BLaER1 treated with 17β-estradiol and CSF1 and Interleukin-3, amounts not matched to agents 10 nM and 100 nM (cell line): ENCODE results near the gene SIDT1.

Experiments
- H3K27ac ChIP-seq, 11 experiments: shearing (Covaris generic); formaldehyde crosslinking; 2 replicates each; pipeline ENCODE4 v1.8.1; 2022
- H3K27me3 ChIP-seq, 11 experiments: shearing (Covaris generic); formaldehyde crosslinking; 2 replicates each; pipeline ENCODE4 v1.8.1; 2022
- H3K36me3 ChIP-seq, 11 experiments: shearing (Covaris generic); formaldehyde crosslinking; 2 replicates each; pipeline ENCODE4 v1.8.1; 2022
- H3K4me1 ChIP-seq, 10 experiments: shearing (Covaris generic); formaldehyde crosslinking; 2 replicates each; pipeline ENCODE4 v1.8.1; 2022
- H3K4me2 ChIP-seq, 11 experiments: shearing (Covaris generic); formaldehyde crosslinking; 2 replicates each; pipeline ENCODE4 v1.8.1; 2022
- H3K4me3 ChIP-seq, 10 experiments: shearing (Covaris generic); formaldehyde crosslinking; 2 replicates each; pipeline ENCODE4 v1.8.1; 2022
- H3K9ac ChIP-seq, 11 experiments: shearing (Covaris generic); formaldehyde crosslinking; 2 replicates each; pipeline ENCODE4 v1.8.1; 2022
- H3K9me3 ChIP-seq, 11 experiments: shearing (Covaris generic); formaldehyde crosslinking; replicated peaks in 1 of 11; 2 replicates each; pipeline ENCODE4 v1.8.1; 2022
- H4K20me1 ChIP-seq, 11 experiments: shearing (Covaris generic); formaldehyde crosslinking; 2 replicates each; pipeline ENCODE4 v1.8.1; 2022
- Cebpa-rat ChIP-seq, 11 experiments: shearing (Covaris generic); IDR thresholded peaks; 2 replicates each; pipeline ENCODE4 v1.8.1; 2022

The SIDT1 gene

GRCh38 chr3:113555138-113555537 is 22.8 kb downstream of the SIDT1 start:
- no peaks in the 10 kb centered on the region for H3K9me3 ChIP-seq
- H3K4me3 ChIP-seq = no peak overlapping the region
- peaks cover 0 to 3% (median 1%) of the 10 kb centered on the region in 10 experiments; a peak in 10 of 20 replicates for H3K4me1 ChIP-seq
- no peaks in the 10 kb centered on the region for H3K27me3 ChIP-seq
- no peak for TF ChIP-seq Cebpa-rat (IDR thresholded peaks at IDR 0.05)
- H3K4me2 ChIP-seq = no peak overlapping the region
- no peak overlapping the region for H3K27ac ChIP-seq
- no peaks in the 10 kb centered on the region for H3K36me3 ChIP-seq
- no peak overlapping the region for H3K9ac ChIP-seq
- no peaks in the 10 kb centered on the region for H4K20me1 ChIP-seq

GRCh38 chr3:113556316-113556945 is 24.1 kb downstream of the SIDT1 start:
- Histone ChIP-seq H3K27me3 (no peaks in the 10 kb centered on the region), H3K36me3 (no peaks in the 10 kb centered on the region), H3K4me3 (no peak overlapping the region), H3K9me3 (no peaks in the 10 kb centered on the region), H4K20me1 (no peaks in the 10 kb centered on the region), H3K4me1 (peaks cover 5 to 15% (median 14%) of the 10 kb centered on the region in 10 experiments; a peak in 19 of 20 replicates), H3K27ac (no peak overlapping the region), H3K9ac (no peak overlapping the region), H3K4me2 (no peak overlapping the region)
- TF ChIP-seq Cebpa-rat (IDR thresholded peaks at IDR 0.05) = no peak

- Histone ChIP-seq H3K36me3 (no peaks in the 10 kb centered on the region), H4K20me1 (no peaks in the 10 kb centered on the region), H3K9me3 (no peaks in the 10 kb centered on the region), H3K4me2 (no peak overlapping the region), H3K27ac (no peak overlapping the region), H3K27me3 (no peaks in the 10 kb centered on the region), H3K9ac (no peak overlapping the region), H3K4me3 (no peak overlapping the region), H3K4me1 (peaks cover 5 to 20% (median 19%) of the 10 kb centered on the region in 10 experiments; a peak in 19 of 20 replicates)
- no peak for TF ChIP-seq Cebpa-rat (IDR thresholded peaks at IDR 0.05)
These were observed 24.6 kb downstream of the SIDT1 start for GRCh38 chr3:113556946-113557335.

- peaks cover 5 to 25% (median 21%) of the 10 kb centered on the region in 10 experiments; a peak in 19 of 20 replicates for H3K4me1 ChIP-seq
- H3K9me3 ChIP-seq = no peaks in the 10 kb centered on the region
- no peak overlapping the region for H3K9ac ChIP-seq
- no peak for TF ChIP-seq Cebpa-rat (IDR thresholded peaks at IDR 0.05)
- no peaks in the 10 kb centered on the region for H4K20me1 ChIP-seq
- no peak overlapping the region for H3K4me2 ChIP-seq
- H3K36me3 ChIP-seq = no peaks in the 10 kb centered on the region
- no peak overlapping the region for H3K27ac ChIP-seq
- H3K4me3 ChIP-seq = no peak overlapping the region
- H3K27me3 ChIP-seq = no peaks in the 10 kb centered on the region
These were observed 25.0 kb downstream of the SIDT1 start for GRCh38 chr3:113557374-113557773.

- no peak overlapping the region for H3K4me3 ChIP-seq
- H3K27ac ChIP-seq = no peak overlapping the region
- peaks cover 5 to 29% (median 21%) of the 10 kb centered on the region in 10 experiments; a peak in 19 of 20 replicates for H3K4me1 ChIP-seq
- no peak overlapping the region for H3K9ac ChIP-seq
- H3K4me2 ChIP-seq = no peak overlapping the region
- no peaks in the 10 kb centered on the region for H3K36me3 ChIP-seq
- TF ChIP-seq Cebpa-rat (IDR thresholded peaks at IDR 0.05) = no peak
- no peaks in the 10 kb centered on the region for H4K20me1 ChIP-seq
- no peaks in the 10 kb centered on the region for H3K9me3 ChIP-seq
- no peaks in the 10 kb centered on the region for H3K27me3 ChIP-seq
These were observed 26.7 kb downstream of the SIDT1 start for GRCh38 chr3:113559009-113559408.

GRCh38 chr3:113560271-113560670 is 27.9 kb downstream of the SIDT1 start:
- no peaks in the 10 kb centered on the region for H3K36me3 ChIP-seq
- H3K4me1 ChIP-seq = peaks cover 5 to 29% (median 21%) of the 10 kb centered on the region in 10 experiments; a peak in 19 of 20 replicates
- peak overlapping the region in 7 of 11 experiments; percentile 18 to 73 (median 70); a peak in 10 of 22 replicates for H3K4me2 ChIP-seq
- no peak for TF ChIP-seq Cebpa-rat (IDR thresholded peaks at IDR 0.05)
- H3K27ac ChIP-seq = peak overlapping the region in 6 of 11 experiments; percentile 40 to 70 (median 60); a peak in 9 of 22 replicates
- no peak overlapping the region for H3K4me3 ChIP-seq
- no peak overlapping the region for H3K9ac ChIP-seq
- no peaks in the 10 kb centered on the region for H4K20me1 ChIP-seq
- H3K9me3 ChIP-seq = no peaks in the 10 kb centered on the region
- no peaks in the 10 kb centered on the region for H3K27me3 ChIP-seq

GRCh38 chr3:113560831-113561623 is 28.7 kb downstream of the SIDT1 start:
- Histone ChIP-seq H3K36me3 (no peaks in the 10 kb centered on the region), H3K27me3 (no peaks in the 10 kb centered on the region), H3K4me1 (peaks cover 5 to 29% (median 21%) of the 10 kb centered on the region in 10 experiments; a peak in 19 of 20 replicates), H3K4me2 (peak overlapping the region; percentile 2 to 83 (median 65); a peak in 21 of 22 replicates), H3K9me3 (no peaks in the 10 kb centered on the region), H3K9ac (peak overlapping the region in 2 of 11 experiments; percentile 14 to 33; a peak in 3 of 22 replicates), H3K27ac (peak overlapping the region in 9 of 11 experiments; percentile 23 to 70 (median 47); a peak in 16 of 22 replicates), H3K4me3 (no peak overlapping the region; a peak in 2 of 20 replicates), H4K20me1 (no peaks in the 10 kb centered on the region)
- peak in 8 of 11 experiments; percentile 14 to 62 (median 28); a peak in 8 of 22 replicates for TF ChIP-seq Cebpa-rat (IDR thresholded peaks at IDR 0.05)

- Histone ChIP-seq H3K4me1 (peaks cover 5 to 22% (median 14%) of the 10 kb centered on the region in 10 experiments; a peak in 19 of 20 replicates), H3K4me3 (no peak overlapping the region), H3K9me3 (no peaks in the 10 kb centered on the region), H3K27ac (no peak overlapping the region), H3K4me2 (no peak overlapping the region), H4K20me1 (no peaks in the 10 kb centered on the region), H3K9ac (no peak overlapping the region), H3K36me3 (no peaks in the 10 kb centered on the region), H3K27me3 (no peaks in the 10 kb centered on the region)
- TF ChIP-seq Cebpa-rat (IDR thresholded peaks at IDR 0.05) = no peak
These were observed 33.2 kb downstream of the SIDT1 start for GRCh38 chr3:113565555-113565954.

- no peaks in the 10 kb centered on the region for H4K20me1 ChIP-seq
- no peaks in the 10 kb centered on the region for H3K9me3 ChIP-seq
- no peak overlapping the region for H3K4me2 ChIP-seq
- H3K27ac ChIP-seq = no peak overlapping the region
- no peaks in the 10 kb centered on the region for H3K36me3 ChIP-seq
- H3K27me3 ChIP-seq = no peaks in the 10 kb centered on the region
- no peaks in the 10 kb centered on the region for H3K4me1 ChIP-seq
- TF ChIP-seq Cebpa-rat (IDR thresholded peaks at IDR 0.05) = no peak
- H3K4me3 ChIP-seq = no peak overlapping the region
- no peak overlapping the region for H3K9ac ChIP-seq
These were observed 37.8 kb downstream of the SIDT1 start for GRCh38 chr3:113570158-113570557.
